Tibial nerve (tissue), 4 donors: ENCODE results near the gene RTKN.

Experiments used
- EP300 ChIP-seq, 2 donors: sonication (generic); formaldehyde crosslinking; IDR thresholded peaks; one replicate each; pipeline ENCODE4 v1.6.1; 2017; ENCODE audit warnings: antibody characterized with exemption in 2 of 2, mild to moderate bottlenecking in 1 of 2
- POLR2A ChIP-seq, 2 donors: fragments of 450-650 bp; IDR thresholded peaks; one replicate each; pipeline ENCODE4 v1.6.1; 2017; ENCODE audit warnings: antibody characterized with exemption in 2 of 2, mild to moderate bottlenecking in 2 of 2, moderate library complexity in 2 of 2
- TF ChIP-seq, protein P1 (sequence below), 5 experiments: fragments of 200-600 bp in 3 of 5; fragments of 450-650 bp in 2 of 5; sonication (generic) in 3 of 5; IDR thresholded peaks; one replicate each; pipeline ENCODE4 v1.5.1; 2016 to 2019; ENCODE audit warnings: antibody characterized with exemption in 5 of 5, mild to moderate bottlenecking in 3 of 5, moderate library complexity in 2 of 5

DNA sequence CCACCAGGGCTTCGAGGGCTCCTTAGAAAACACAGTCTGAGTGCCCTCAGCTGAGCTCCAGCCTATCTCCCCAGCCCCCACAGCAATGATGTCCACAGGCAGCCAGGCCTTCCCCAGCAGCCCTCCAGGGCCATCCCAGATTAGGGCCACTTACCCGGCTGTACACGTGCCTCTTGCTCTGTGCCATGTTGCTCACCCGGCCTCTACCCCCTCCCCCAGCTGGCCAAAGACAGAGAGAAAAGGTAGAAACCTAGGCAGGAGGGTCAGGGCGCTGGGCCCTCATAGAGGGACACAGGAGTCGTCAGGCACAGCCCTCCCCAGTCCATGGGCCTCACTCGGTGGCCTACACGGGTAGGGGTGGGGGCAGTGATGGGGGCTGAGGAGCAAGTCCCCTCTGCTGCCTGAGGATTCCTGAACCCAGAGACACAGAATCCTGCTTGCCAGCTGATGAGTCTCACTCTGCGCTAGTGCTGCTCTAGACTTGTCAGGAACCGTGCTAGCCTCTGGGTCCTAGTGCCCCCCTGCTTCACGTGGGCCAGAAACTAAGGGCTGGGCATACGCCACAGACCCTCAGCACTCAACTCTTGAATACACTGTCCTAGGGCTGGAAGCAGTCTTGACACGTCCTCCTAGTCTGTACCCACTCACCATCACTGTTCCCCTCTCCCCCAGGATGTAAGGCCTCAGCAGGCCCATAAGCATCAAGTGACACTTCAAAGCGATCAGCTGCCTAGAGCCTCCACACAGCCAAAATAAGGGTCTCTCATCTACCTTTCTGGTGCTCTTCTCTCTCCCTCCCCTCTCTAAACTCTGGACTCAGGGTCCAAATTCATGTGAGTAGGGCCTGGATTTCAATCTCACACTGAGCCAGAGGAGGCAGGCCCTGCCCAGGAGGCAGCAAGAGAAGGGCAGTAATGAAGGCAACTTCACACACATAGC lies 61.6 kb downstream of the RTKN start, which contains the start of gene DCTN1:
- TF ChIP-seq, protein P1, sequence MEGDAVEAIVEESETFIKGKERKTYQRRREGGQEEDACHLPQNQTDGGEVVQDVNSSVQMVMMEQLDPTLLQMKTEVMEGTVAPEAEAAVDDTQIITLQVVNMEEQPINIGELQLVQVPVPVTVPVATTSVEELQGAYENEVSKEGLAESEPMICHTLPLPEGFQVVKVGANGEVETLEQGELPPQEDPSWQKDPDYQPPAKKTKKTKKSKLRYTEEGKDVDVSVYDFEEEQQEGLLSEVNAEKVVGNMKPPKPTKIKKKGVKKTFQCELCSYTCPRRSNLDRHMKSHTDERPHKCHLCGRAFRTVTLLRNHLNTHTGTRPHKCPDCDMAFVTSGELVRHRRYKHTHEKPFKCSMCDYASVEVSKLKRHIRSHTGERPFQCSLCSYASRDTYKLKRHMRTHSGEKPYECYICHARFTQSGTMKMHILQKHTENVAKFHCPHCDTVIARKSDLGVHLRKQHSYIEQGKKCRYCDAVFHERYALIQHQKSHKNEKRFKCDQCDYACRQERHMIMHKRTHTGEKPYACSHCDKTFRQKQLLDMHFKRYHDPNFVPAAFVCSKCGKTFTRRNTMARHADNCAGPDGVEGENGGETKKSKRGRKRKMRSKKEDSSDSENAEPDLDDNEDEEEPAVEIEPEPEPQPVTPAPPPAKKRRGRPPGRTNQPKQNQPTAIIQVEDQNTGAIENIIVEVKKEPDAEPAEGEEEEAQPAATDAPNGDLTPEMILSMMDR (IDR thresholded peaks at IDR 0.05): no peak
- TF ChIP-seq EP300 (IDR thresholded peaks at IDR 0.05): no peak
- TF ChIP-seq POLR2A (IDR thresholded peaks at IDR 0.05): no peak
